Stimulated activated CD8-positive, alpha-beta memory T cell treated with anti-CD3 and anti-CD28 coated beads, Interleukin-15, amount 100 ng/mL, for 48 hours (primary cell): ENCODE results near the gene CRTC3.
A peak's percentile ranks its signal among the peaks of the same experiment; 100 is the strongest.
"Not testable (repeated sequence)": the region's sequence is repeated elsewhere in the genome, so short reads cannot be mapped to it uniquely, and the experiment has no call there.

Experiments
- DNase-seq, 2 donors: peaks; one replicate each; pipeline ENCODE4 v3.0.0-alpha.2; 2020; ENCODE audit warnings: low read depth in 2 of 2

Gene CRTC3

GRCh38 chr15:90529371-90530249, at the start of gene CRTC3:
Gene CRTC3, plus strand, starts transcription at chr15:90529923. Its CDS starts 149 bp downstream, at chr15:90530072.
- DNase-seq = peak; percentile 34 to 36

DNA sequence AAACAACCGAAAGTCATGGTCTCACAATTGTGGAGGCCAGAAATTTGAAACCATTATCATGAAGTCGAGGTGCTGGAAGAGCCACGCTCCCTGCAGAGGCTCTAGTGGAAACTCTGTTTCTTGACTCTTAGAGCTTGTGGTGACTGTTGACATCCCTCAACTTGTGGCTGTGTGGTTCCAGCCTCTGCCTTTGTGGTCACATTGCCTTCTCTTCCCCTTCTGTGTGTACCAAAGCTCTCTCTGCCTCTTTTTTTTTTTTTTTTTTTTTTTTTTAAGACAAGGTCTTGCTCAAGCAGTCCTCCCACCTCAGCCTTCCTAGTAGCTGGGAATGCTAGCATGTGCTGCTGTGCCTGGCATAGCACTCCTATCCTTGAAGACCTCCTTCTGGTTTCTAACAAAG, 48.7 kb upstream of the CRTC3 start:
- DNase-seq = peak; percentile 15 to 17

DNA sequence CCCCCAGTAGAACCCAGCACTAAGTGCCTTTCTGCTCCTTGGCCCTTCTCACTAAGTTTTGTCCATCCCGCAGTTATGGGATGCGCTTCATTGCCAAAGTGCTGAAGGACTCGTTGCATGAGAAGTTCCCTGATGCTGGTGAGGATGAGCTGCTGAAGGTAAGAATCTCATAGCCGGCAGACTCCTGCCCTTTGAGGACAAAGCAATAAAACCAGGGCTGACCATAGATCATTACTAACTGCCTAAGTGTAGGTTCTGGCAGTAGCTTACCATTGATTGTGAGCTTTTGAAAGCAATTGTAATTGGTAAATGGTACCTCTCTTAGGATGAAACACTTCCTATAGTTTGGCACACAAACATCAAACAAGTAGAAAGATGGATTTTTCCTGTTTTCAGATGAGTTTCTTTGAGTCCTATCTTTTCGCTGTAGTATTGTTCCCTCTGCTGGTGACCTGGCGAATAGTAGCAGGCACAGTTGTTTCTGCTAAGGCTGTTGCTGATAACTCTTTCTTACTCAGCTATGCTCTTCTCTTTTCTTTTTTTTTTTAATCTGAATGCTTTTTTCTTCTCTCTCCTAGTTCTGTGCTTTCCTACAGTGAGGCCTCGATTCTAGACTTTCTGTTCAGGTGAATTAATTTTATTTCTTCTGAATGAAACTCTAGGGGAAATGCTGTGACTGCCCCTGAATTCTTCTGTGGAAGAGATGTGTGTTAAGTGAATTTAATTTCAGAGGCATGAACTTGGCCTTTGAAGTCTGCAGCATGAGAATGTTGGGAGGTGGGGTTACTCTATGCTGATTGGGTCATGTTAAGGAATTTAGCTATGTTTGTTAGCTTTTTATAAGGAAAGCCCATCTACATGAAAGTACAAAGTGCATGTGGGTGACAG, 47.4 kb upstream of the CRTC3 start:
- no peak for DNase-seq

- no peak for DNase-seq
Measured at GRCh38 chr15:90483012-90483307, 46.8 kb upstream of the CRTC3 start.

DNA sequence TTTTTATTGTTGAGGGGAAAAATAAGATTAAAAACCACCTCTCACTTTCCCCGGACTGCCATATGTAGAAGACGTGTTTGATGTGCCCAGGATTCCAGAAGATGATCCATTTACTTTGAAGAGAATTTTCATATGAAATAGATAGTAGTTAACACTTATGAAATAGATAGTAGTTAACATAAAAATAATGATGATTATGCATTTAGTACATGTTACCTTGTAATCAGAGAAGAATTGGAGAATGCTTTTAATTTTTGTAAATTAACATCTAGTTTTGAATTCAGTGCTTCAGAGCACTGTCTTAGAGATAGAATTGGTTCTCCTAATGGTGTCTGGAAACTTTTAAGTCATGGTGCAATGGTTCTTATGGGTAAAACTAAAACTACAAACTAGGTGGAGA, 46.1 kb upstream of the CRTC3 start:
- no peak for DNase-seq

GRCh38 chr15:90487186-90487585, 42.5 kb upstream of the CRTC3 start:
- no peak for DNase-seq

DNA sequence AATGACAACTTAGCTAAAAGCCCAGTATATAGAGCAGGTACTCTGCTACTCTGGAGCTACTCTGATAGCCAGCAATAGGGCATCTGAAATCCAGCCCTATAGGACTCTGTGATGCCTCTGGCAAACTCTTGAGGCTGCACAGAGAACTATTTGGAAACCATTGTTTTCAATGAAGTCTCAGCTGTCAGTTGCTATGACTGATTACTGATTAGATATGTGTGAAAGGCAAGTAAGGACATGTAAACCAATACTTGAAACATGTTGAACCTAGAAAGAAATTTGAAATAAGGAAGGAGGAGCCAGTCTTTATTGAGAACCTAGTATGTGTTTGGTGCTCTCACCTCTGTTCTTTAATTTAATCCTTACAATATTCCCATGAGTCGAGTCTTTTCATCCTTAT, 40.2 kb upstream of the CRTC3 start:
- no peak for DNase-seq

- no peak for DNase-seq
Measured at GRCh38 chr15:90489944-90490343, 39.8 kb upstream of the CRTC3 start.

DNA sequence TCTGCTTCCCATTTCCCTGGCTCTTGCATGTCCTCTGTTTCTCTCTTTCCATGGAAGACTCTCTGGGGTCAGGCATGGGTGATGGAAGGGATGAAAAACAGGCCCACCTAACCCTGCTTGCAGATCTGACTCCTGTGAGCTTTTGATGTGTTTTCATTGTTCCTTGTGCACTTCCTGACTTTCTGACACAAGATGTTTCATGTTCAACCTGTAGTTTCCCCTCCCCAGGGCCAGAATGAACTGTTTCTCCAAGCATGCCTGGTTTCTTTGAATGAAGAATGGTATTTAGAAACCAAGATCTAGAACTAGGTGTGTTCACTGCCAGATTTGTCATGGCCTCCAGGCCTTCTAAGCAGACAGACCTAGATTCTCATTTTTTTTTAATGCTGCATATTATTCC, 36.1 kb upstream of the CRTC3 start:
- DNase-seq = no peak

GRCh38 chr15:90495067-90495466, 34.7 kb upstream of the CRTC3 start:
- DNase-seq = no peak

DNA sequence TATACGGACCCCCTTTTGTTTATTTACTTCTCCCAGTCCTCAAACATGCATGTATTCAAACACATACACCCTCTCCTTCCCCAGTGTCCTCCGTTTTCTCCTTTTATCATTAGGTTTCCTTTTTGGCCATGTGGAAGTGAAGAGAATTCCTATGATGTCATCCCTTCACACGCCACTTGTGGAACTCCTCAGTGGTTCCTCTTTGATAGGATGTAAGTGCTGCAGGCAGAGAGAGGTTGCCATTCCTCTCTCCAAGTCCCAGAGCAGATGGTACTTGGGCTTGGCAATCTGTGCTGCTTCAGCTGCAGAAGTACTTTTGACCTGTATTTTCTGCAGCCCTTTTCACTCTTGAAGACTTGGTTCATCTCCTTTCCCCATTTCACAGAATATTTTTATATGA, 32.9 kb upstream of the CRTC3 start:
- no peak for DNase-seq

DNA sequence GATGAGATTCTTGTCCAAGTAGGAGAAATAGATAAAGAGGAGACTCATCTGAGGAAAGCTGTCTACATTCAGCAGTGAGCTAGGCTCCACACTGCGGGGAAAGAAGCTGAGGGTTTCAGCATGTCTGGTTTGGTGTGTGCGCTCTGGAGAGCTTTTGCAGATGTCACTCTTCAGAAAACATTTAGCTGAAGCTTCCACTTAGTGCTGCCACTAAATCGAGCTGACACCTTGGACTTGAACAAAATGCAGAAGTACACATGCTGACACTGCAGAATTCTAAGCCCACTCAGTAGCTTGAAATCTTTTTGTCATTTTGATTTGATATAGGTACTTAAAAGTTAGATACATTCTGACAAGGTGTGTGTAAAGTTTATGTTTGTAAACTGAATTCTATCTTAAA, 32.3 kb upstream of the CRTC3 start:
- DNase-seq = no peak

GRCh38 chr15:90497912-90498311, 31.8 kb upstream of the CRTC3 start:
- DNase-seq = no peak

DNA sequence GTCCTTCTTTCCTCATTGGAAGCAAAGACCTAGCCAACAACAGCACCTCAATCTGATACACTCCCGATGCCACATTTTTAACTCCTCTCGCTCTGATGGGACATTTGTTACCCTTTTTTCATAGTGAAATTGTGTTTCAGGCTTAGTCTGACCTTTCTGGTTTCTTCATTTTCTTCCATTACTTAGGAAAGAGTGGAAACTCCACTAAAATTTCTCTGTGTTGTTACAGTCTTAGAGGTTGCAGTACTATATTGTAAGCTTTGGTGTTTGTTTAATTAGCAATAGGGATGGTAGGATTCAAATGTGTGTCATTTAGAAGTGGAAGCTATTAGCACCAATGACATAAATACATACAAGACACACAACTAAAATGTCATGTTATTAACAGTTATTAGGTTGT, 29.6 kb upstream of the CRTC3 start:
- DNase-seq = no peak

DNA sequence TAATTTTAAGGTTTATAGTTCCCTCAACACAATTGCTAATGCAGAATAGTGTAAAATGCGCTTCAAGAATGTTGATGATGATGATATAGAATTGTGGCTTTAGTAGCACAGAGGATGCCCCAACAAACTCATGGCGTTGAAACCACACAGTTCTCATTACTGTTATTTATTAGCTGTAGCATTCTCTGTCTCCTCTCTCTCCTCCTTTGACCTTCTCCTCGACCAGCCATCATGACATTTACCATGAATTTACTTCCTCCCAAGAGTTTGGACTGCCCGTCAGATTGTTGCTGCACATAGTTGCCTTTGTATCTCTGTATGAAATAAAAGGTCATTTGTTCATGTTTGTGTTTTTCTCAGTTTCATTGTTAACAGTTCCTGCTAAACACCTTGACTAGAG, 27.8 kb upstream of the CRTC3 start:
- DNase-seq = no peak

DNA sequence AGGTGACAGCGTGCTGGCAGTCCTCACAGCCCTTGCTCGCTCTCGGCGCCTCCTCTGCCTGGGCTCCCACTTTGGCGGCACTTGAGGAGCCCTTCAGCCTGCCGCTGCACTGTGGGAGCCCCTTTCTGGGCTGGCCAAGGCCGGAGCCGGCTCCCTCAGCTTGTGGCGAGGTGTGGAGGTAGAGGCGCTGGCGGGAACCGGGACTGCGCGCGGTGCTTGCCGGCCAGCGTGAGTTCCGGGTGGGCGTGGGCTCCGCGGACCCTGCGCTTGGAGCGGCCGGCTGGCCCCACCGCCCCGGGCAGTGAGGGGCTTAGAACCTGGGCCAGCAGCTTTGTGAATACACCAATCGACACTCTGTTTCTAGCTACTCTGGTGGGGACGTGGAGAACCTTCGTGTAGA, 18.9 kb upstream of the CRTC3 start:
- DNase-seq = not testable (repeated sequence)

- DNase-seq = not testable (repeated sequence)
Measured at GRCh38 chr15:90511211-90511618, 18.5 kb upstream of the CRTC3 start.

DNA sequence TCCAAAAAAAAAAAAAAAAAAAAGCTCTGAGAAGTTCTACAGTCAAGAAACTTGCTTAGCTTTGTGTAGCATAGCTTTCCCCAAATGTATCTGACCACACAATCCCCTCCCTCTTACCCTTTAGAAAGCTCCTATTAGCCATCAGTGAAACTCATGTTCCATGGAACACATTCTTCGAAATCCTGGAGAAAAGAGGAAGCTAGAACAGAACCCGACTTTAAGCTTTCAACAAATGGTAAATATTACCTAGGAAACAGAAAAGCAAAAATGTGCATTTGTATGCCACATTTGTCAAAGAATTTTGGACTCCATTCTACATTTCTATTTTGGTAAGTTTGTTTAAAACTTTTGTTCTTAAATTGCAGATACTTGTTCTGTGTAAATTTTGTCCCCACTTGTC, 17.4 kb upstream of the CRTC3 start:
- DNase-seq = no peak

DNA sequence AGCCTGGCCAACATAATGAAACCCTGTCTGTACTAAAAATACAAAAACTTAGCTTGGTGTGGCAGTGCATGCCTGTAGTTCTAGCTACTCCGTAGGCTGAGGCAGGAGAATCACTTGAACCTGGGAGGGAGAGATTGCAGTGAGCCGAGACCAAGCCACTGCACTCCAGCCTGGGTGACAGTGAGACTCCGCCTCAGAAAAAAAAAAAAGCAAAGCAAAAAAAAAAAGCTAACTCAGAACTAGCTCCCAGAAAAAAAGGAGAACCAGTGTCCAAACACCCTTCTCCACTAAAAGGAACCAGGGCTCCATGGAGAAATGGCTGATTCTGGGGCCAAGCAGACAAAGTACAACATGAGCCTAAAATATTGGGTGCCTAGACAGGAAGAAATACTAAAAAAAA, 16.7 kb upstream of the CRTC3 start:
- DNase-seq = no peak

DNA sequence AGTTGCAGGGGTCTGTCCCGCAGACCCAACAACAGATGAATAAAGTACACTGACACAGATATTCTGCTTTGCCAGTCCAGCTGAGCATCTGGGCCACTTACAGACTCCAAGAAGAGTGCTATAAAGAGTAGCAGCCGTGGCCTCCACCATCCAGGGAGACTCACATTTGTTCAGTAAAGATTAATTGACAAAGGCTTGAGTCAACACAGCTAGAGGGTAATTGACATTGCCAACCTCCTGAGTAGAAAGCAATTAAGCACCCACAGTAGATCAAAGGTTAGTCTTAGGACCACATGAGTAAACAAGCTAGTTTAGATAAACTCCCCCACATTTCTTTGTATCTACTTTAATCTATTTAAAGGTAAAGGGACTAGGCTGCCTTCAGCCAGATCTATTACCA, 16.3 kb upstream of the CRTC3 start:
- DNase-seq = no peak

- DNase-seq = not testable (repeated sequence)
Measured at GRCh38 chr15:90513893-90514292, 15.8 kb upstream of the CRTC3 start.

GRCh38 chr15:90519688-90520087, 10.0 kb upstream of the CRTC3 start:
- DNase-seq = no peak

GRCh38 chr15:90520365-90520764, 9.4 kb upstream of the CRTC3 start:
- DNase-seq = no peak
